GM23338 (cell line): ENCODE results near the gene NUBPL. TPM values are rescaled to one million over a fixed set of nuclear protein-coding genes. Genes with fewer than 3 reads are reported as not detected.

Experiments used
- ATAC-seq: fragments of 200-7000 bp; cut with Tn5 transposase; 3 replicates; pipeline ENCODE4 v1.9.1; 2020
- DNase-seq: peaks from one replicate; pipeline ENCODE4 v3.0.0-alpha.2; 2015; ENCODE audit warnings: low spot score
- H2AFZ ChIP-seq: fragments of 200-600 bp; sonication (generic); 2 replicates; pipeline ENCODE4 v1.8.0; 2016; ENCODE audit warnings: antibody characterized with exemption, mild to moderate bottlenecking, moderate library complexity
- H3F3A ChIP-seq: fragments of 200-600 bp; sonication (generic); replicated peaks from 2 replicates; pipeline ENCODE4 v1.8.0; 2017; ENCODE audit warnings: antibody characterized with exemption, mixed run types, low read depth
- H3K27ac ChIP-seq: fragments of 200-600 bp; sonication (generic); 2 replicates; pipeline ENCODE4 v1.6.1; 2016; ENCODE audit warnings: low read depth
- H3K27me3 ChIP-seq: fragments of 200-600 bp; sonication (generic); 2 replicates; pipeline ENCODE4 v1.8.0; 2016; ENCODE audit warnings: mild to moderate bottlenecking, mixed run types, moderate library complexity; ENCODE audit not compliant: insufficient read depth
- H3K36me3 ChIP-seq: fragments of 200-600 bp; sonication (generic); 2 replicates; pipeline ENCODE4 v1.8.0; 2016; ENCODE audit warnings: mild to moderate bottlenecking; ENCODE audit not compliant: insufficient read depth
- H3K4me1 ChIP-seq: fragments of 200-600 bp; sonication (generic); 2 replicates; pipeline ENCODE4 v1.8.0; 2016; ENCODE audit warnings: mild to moderate bottlenecking, moderate library complexity; ENCODE audit not compliant: insufficient read depth
- H3K4me2 ChIP-seq: fragments of 200-600 bp; sonication (generic); 2 replicates; pipeline ENCODE4 v1.7.1; 2017; ENCODE audit warnings: mixed run types
- H3K4me3 ChIP-seq: fragments of 200-600 bp; sonication (generic); 2 replicates; pipeline ENCODE4 v1.6.1; 2016; ENCODE audit warnings: mixed run types
- H3K79me2 ChIP-seq: fragments of 200-600 bp; sonication (generic); replicated peaks from 2 replicates; pipeline ENCODE4 v1.8.0; 2017; ENCODE audit warnings: mild to moderate bottlenecking; ENCODE audit not compliant: insufficient read depth
- H3K9me2 ChIP-seq: fragments of 200-600 bp; sonication (generic); 2 replicates; pipeline ENCODE4 v1.8.0; 2017; ENCODE audit not compliant: insufficient read depth
- H4K20me1 ChIP-seq: fragments of 200-600 bp; sonication (generic); replicated peaks from 2 replicates; pipeline ENCODE4 v1.8.0; 2017; ENCODE audit warnings: mild to moderate bottlenecking; ENCODE audit not compliant: insufficient read depth
- H3K27ac Mint-ChIP-seq: 2 replicates; pipeline ENCODE4 v1.8.0; 2020; ENCODE audit warnings: inconsistent platforms, mild to moderate bottlenecking, moderate library complexity, mixed read lengths
- H3K27me3 Mint-ChIP-seq: 3 replicates; pipeline ENCODE4 v1.8.0; 2022; ENCODE audit warnings: low read depth, mild to moderate bottlenecking, moderate library complexity, mixed read lengths, inconsistent platforms; ENCODE audit not compliant: insufficient read depth, poor library complexity
- H3K36me3 Mint-ChIP-seq: 3 replicates; pipeline ENCODE4 v1.8.0; 2021; ENCODE audit warnings: low read depth, mild to moderate bottlenecking, inconsistent platforms, moderate library complexity, mixed read lengths
- H3K4me1 Mint-ChIP-seq: 3 replicates; pipeline ENCODE4 v1.8.0; 2020; ENCODE audit warnings: mild to moderate bottlenecking, inconsistent platforms, mixed read lengths
- H3K4me3 Mint-ChIP-seq: 3 replicates; pipeline ENCODE4 v1.8.0; 2021; ENCODE audit warnings: moderate library complexity, mild to moderate bottlenecking, inconsistent platforms, mixed read lengths
- H3K9me3 Mint-ChIP-seq: 3 replicates; pipeline ENCODE4 v1.8.0; 2020; ENCODE audit warnings: moderate library complexity, mild to moderate bottlenecking, inconsistent platforms, mixed read lengths
- CREB1 ChIP-seq: fragments of 250-450 bp; sonication (Bioruptor Pico); IDR thresholded peaks from 2 replicates; pipeline ENCODE4 v1.5.0; 2020; ENCODE audit warnings: low read depth, mild to moderate bottlenecking, moderate library complexity
- EZH2 ChIP-seq: fragments of 200-600 bp; sonication (generic); IDR thresholded peaks from one replicate; pipeline ENCODE4 v1.8.0; 2017; ENCODE audit warnings: antibody characterized with exemption, mild to moderate bottlenecking, low read depth; ENCODE audit not compliant: unreplicated experiment
- EZH2phosphoT487 ChIP-seq: fragments of 200-600 bp; sonication (generic); IDR thresholded peaks from one replicate; pipeline ENCODE4 v1.8.1; 2018; ENCODE audit warnings: antibody characterized with exemption; ENCODE audit not compliant: unreplicated experiment
- JUNB ChIP-seq: IDR thresholded peaks from one replicate; pipeline ENCODE4 v1.6.1; 2016; ENCODE audit warnings: antibody characterized with exemption; ENCODE audit not compliant: unreplicated experiment
- POLR2AphosphoS5 ChIP-seq: IDR thresholded peaks from 2 replicates; pipeline ENCODE4 v1.6.1; 2016; ENCODE audit warnings: antibody characterized with exemption, low read depth
- STAT1 ChIP-seq: IDR thresholded peaks from one replicate; pipeline ENCODE4 v1.6.1; 2016; ENCODE audit warnings: antibody characterized with exemption; ENCODE audit not compliant: unreplicated experiment
- ZNF331 ChIP-seq: fragments of 250-450 bp; sonication (Bioruptor Pico); IDR thresholded peaks from 2 replicates; pipeline ENCODE4 v1.5.0; 2020; ENCODE audit warnings: low read depth, mild to moderate bottlenecking, moderate library complexity
- ZNF462 ChIP-seq: fragments of 250-450 bp; sonication (Bioruptor Pico); IDR thresholded peaks from 2 replicates; pipeline ENCODE4 v1.5.0; 2020; ENCODE audit warnings: mild to moderate bottlenecking, moderate library complexity
- polyA plus RNA-seq: library from polyadenylated mRNA; unstranded; fragments of >200 nt; fragmentation: Nextera tagmentation; extraction: Ambion mirVana; gene quantifications from 2 replicates; pipeline ENCODE4 v1.2.1, GENCODE V29; 2016
- total RNA-seq: library from RNA; depleted of rRNA; stranded (reverse); fragments of >200 nt; shearing (Covaris generic); gene quantifications from 2 replicates; pipeline ENCODE4 v1.2.3, GENCODE V29; 2014
- TF ChIP-seq, protein P1 (sequence below), 2 experiments: fragments of 200-600 bp in 1 of 2; sonication (generic) in 1 of 2; conservative IDR thresholded peaks; 2 replicates each; pipeline versions ENCODE4 v1.5.1 to v1.6.1; 2016 to 2017; ENCODE audit warnings: antibody characterized with exemption in 2 of 2, low read depth in 2 of 2, mild to moderate bottlenecking in 2 of 2, moderate library complexity in 1 of 2
- TF ChIP-seq, protein P2 (sequence below): IDR thresholded peaks from one replicate; pipeline ENCODE4 v1.6.1; 2018; ENCODE audit warnings: antibody characterized with exemption; ENCODE audit not compliant: unreplicated experiment

Gene NUBPL
- total and polyA plus RNA-seq, 2 experiments from 2014 or later: 6.1 to 20.7 TPM

GRCh38 chr14:31536201-31536960, 24.8 kb upstream of the NUBPL start:
- H3K36me3 ChIP-seq: no peaks in the 10 kb centered on the region
- H3K36me3 Mint-ChIP-seq: no peaks in the 10 kb centered on the region
- no peaks in the 10 kb centered on the region for H3F3A ChIP-seq

More at GRCh38 chr14:31536201-31536960, 24.8 kb upstream of the NUBPL start:
- no peak overlapping the region for H2AFZ ChIP-seq
- Mint-ChIP-seq H3K4me1 (no peaks in the 10 kb centered on the region), H3K27me3 (no peaks in the 10 kb centered on the region), H3K9me3 (no peaks in the 10 kb centered on the region), H3K27ac (no peak overlapping the region), H3K4me3 (no peak overlapping the region)
- no peak for TF ChIP-seq EZH2
- no peak for TF ChIP-seq ZNF462 (CRISPR knock-in tag)
- no peak for TF ChIP-seq EZH2phosphoT487
- TF ChIP-seq, protein P1, sequence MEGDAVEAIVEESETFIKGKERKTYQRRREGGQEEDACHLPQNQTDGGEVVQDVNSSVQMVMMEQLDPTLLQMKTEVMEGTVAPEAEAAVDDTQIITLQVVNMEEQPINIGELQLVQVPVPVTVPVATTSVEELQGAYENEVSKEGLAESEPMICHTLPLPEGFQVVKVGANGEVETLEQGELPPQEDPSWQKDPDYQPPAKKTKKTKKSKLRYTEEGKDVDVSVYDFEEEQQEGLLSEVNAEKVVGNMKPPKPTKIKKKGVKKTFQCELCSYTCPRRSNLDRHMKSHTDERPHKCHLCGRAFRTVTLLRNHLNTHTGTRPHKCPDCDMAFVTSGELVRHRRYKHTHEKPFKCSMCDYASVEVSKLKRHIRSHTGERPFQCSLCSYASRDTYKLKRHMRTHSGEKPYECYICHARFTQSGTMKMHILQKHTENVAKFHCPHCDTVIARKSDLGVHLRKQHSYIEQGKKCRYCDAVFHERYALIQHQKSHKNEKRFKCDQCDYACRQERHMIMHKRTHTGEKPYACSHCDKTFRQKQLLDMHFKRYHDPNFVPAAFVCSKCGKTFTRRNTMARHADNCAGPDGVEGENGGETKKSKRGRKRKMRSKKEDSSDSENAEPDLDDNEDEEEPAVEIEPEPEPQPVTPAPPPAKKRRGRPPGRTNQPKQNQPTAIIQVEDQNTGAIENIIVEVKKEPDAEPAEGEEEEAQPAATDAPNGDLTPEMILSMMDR (conservative IDR thresholded peaks at IDR 0.05; ENCODE audit: low read depth in 2 of 2): no peak
- no peak for TF ChIP-seq CREB1 (CRISPR knock-in tag)
- TF ChIP-seq STAT1: no peak
- TF ChIP-seq ZNF331 (CRISPR knock-in tag): no peak
- TF ChIP-seq, protein P2, sequence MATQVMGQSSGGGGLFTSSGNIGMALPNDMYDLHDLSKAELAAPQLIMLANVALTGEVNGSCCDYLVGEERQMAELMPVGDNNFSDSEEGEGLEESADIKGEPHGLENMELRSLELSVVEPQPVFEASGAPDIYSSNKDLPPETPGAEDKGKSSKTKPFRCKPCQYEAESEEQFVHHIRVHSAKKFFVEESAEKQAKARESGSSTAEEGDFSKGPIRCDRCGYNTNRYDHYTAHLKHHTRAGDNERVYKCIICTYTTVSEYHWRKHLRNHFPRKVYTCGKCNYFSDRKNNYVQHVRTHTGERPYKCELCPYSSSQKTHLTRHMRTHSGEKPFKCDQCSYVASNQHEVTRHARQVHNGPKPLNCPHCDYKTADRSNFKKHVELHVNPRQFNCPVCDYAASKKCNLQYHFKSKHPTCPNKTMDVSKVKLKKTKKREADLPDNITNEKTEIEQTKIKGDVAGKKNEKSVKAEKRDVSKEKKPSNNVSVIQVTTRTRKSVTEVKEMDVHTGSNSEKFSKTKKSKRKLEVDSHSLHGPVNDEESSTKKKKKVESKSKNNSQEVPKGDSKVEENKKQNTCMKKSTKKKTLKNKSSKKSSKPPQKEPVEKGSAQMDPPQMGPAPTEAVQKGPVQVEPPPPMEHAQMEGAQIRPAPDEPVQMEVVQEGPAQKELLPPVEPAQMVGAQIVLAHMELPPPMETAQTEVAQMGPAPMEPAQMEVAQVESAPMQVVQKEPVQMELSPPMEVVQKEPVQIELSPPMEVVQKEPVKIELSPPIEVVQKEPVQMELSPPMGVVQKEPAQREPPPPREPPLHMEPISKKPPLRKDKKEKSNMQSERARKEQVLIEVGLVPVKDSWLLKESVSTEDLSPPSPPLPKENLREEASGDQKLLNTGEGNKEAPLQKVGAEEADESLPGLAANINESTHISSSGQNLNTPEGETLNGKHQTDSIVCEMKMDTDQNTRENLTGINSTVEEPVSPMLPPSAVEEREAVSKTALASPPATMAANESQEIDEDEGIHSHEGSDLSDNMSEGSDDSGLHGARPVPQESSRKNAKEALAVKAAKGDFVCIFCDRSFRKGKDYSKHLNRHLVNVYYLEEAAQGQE: no peak
- no peak for TF ChIP-seq POLR2AphosphoS5
- no peak for TF ChIP-seq JUNB
- H3K79me2 ChIP-seq: no peaks in the 10 kb centered on the region
- no peaks in the 10 kb centered on the region; the same call in 1 of the 2 replicates for H3K9me2 ChIP-seq
- H4K20me1 ChIP-seq: no peaks in the 10 kb centered on the region
- DNase-seq (no peak), ATAC-seq (no peak)
- no peak overlapping the region for H3K4me3 ChIP-seq
- H3K4me1 ChIP-seq: no peaks in the 10 kb centered on the region
- H3K27ac ChIP-seq: no peak overlapping the region
- H3K4me2 ChIP-seq: no peak overlapping the region
- H3K27me3 ChIP-seq: no peaks in the 10 kb centered on the region
